Suprapubic skin (tissue), 2 donors: ENCODE results near the gene LOC128125822.

Experiments used
- EP300 ChIP-seq: sonication (generic); formaldehyde crosslinking; IDR thresholded peaks from one replicate; pipeline ENCODE4 v1.6.1; 2017; ENCODE audit warnings: antibody characterized with exemption
- POLR2A ChIP-seq, 2 donors: fragments of 450-650 bp; IDR thresholded peaks; one replicate each; pipeline ENCODE4 v1.6.1; 2017; ENCODE audit warnings: antibody characterized with exemption in 2 of 2, mild to moderate bottlenecking in 2 of 2, moderate library complexity in 2 of 2

- TF ChIP-seq POLR2A (IDR thresholded peaks at IDR 0.05) (no peak), EP300 (no peak)
Observed at GRCh38 chr6:63561288-63561687, 11.0 kb upstream of the LOC128125822 start.
